GM12874 (cell line): ENCODE data around the gene IGFBP6.

Source experiments
- CTCF ChIP-seq: IDR thresholded peaks from 2 replicates; pipeline ENCODE4 v1.5.1; 2011; ENCODE audit warnings: low read depth, mild to moderate bottlenecking, control low read depth, low read length, moderate library complexity; ENCODE audit not compliant: insufficient read depth

Gene IGFBP6

GRCh38 chr12:53133722-53134121, 36.3 kb downstream of the IGFBP6 start:
- no peak for TF ChIP-seq CTCF

GRCh38 chr12:53143355-53143754, 45.9 kb downstream of the IGFBP6 start:
- TF ChIP-seq CTCF: no peak

GRCh38 chr12:53145383-53146260, 48.2 kb downstream of the IGFBP6 start:
- TF ChIP-seq CTCF: no peak

- no peak for TF ChIP-seq CTCF
These were observed 49.7 kb downstream of the IGFBP6 start for GRCh38 chr12:53147181-53147580.

- no peak for TF ChIP-seq CTCF
These were observed 50.2 kb downstream of the IGFBP6 start for GRCh38 chr12:53147653-53148052.

- no peak for TF ChIP-seq CTCF
These were observed 53.6 kb downstream of the IGFBP6 start for GRCh38 chr12:53151039-53151438.
